Measurements from ENCODE around the gene TMEM98. TPM values are rescaled to one million over a fixed set of nuclear protein-coding genes. Genes with fewer than 3 reads are reported as not detected.
"Not testable (repeated sequence)": the region's sequence is repeated elsewhere in the genome, so short reads cannot be mapped to it uniquely, and the experiment has no call there.

Gene TMEM98
- total and polyA plus RNA-seq, 10 donors = 5.4 to 41.1 (median 14.5) TPM

DNA sequence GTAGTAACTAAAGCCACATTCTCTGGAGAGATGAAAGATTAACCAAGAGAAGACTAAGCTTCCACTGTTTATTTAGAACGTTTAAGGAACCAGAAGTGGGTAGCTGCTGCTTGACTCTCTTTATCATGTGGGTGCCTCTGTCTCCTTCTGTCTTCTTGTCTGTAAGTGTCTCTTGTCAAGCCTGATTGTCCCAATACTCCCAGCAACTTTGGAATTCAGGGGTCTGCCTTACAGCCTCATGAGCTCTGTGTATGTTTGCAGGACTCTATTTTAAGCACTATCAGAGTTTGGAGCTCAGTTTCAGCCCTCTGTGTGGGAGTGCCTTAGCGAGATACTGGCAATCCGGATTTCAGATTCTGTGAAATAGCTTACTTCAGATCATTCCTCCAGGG lies 34.4 kb downstream of the TMEM98 start:
- Histone ChIP-seq H3K4me1 (no peaks in the 10 kb centered on the region), H3K4me3 (no peak overlapping the region), H3K36me3 (no peaks in the 10 kb centered on the region), H3K27me3 (replicated peaks in 1 of 7) (peaks cover 0 to 29% (median 0%) of the 10 kb centered on the region in 7 donors), H3K9me3 (no peaks in the 10 kb centered on the region), H3K27ac (no peak overlapping the region)
- TF ChIP-seq POLR2AphosphoS5 (IDR thresholded peaks at IDR 0.05) = no peak
- TF ChIP-seq, protein P1, sequence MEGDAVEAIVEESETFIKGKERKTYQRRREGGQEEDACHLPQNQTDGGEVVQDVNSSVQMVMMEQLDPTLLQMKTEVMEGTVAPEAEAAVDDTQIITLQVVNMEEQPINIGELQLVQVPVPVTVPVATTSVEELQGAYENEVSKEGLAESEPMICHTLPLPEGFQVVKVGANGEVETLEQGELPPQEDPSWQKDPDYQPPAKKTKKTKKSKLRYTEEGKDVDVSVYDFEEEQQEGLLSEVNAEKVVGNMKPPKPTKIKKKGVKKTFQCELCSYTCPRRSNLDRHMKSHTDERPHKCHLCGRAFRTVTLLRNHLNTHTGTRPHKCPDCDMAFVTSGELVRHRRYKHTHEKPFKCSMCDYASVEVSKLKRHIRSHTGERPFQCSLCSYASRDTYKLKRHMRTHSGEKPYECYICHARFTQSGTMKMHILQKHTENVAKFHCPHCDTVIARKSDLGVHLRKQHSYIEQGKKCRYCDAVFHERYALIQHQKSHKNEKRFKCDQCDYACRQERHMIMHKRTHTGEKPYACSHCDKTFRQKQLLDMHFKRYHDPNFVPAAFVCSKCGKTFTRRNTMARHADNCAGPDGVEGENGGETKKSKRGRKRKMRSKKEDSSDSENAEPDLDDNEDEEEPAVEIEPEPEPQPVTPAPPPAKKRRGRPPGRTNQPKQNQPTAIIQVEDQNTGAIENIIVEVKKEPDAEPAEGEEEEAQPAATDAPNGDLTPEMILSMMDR (IDR thresholded peaks at IDR 0.05 in 8 of 11, conservative IDR thresholded peaks at IDR 0.05 in 3 of 11) = no peak
- WGBS, 5 donors = 34 to 57% (median 38%) methylated on average over 3 of the region's 3 CpGs
- DNase-seq = no peak
- intact Hi-C loops (cut with DNase I; ENCODE audit: low total_unique reads) = no loop called here

- H3K36me3 ChIP-seq = no peaks in the 10 kb centered on the region
- no peak overlapping the region for H3K27ac ChIP-seq
- H3K4me1 ChIP-seq = no peaks in the 10 kb centered on the region
- H3K27me3 ChIP-seq (replicated peaks in 1 of 7) = peaks cover 0 to 23% (median 0%) of the 10 kb centered on the region in 7 donors
- no peak for DNase-seq
- H3K4me3 ChIP-seq = no peak overlapping the region
- H3K9me3 ChIP-seq = peaks cover 0 to 1% (median 0%) of the 10 kb centered on the region in 8 donors
- no peak for TF ChIP-seq POLR2AphosphoS5 (IDR thresholded peaks at IDR 0.05)
- TF ChIP-seq POLR2A (IDR thresholded peaks at IDR 0.05) = no peak
- TF ChIP-seq, protein P1 (IDR thresholded peaks at IDR 0.05 in 8 of 11, conservative IDR thresholded peaks at IDR 0.05 in 3 of 11) = no peak
- WGBS, 5 donors = 78 to 85% (median 83%) methylated on average over 11 of the region's 11 CpGs
- intact Hi-C loops (cut with DNase I; ENCODE audit: low total_unique reads) = no loop called here
These were observed 36.6 kb downstream of the TMEM98 start for GRCh38 chr17:32964541-32964940.

DNA sequence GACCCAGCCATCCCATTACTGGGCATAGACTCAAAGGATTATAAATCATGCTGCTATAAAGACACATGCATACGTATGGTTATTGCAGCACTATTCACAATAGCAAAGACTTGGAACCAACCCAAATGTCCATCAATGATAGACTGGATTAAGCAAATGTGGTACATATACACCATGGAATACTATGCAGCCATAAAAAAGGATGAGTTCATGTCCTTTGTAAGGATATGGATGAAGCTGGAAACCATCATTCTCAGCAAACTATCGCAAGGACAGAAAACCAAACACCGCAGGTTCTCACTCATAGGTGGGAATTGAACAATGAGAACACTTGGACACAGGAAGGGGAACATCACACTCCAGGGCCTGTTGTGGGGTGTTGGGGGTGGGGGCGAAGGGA lies 41.3 kb downstream of the TMEM98 start:
- H3K27ac ChIP-seq; H3K4me3 ChIP-seq; H3K4me1 ChIP-seq; H3K36me3 ChIP-seq; DNase-seq; intact Hi-C loops (cut with DNase I; ENCODE audit: low total_unique reads): not testable (repeated sequence)
- WGBS, 5 donors = 87 to 90% (median 88%) methylated on average over 4 of the region's 4 CpGs
- peaks cover 0 to 11% (median 0%) of the 10 kb centered on the region in 7 donors for H3K27me3 ChIP-seq (replicated peaks in 1 of 7)
- peaks cover 0 to 14% (median 3%) of the 10 kb centered on the region in 8 donors for H3K9me3 ChIP-seq

DNA sequence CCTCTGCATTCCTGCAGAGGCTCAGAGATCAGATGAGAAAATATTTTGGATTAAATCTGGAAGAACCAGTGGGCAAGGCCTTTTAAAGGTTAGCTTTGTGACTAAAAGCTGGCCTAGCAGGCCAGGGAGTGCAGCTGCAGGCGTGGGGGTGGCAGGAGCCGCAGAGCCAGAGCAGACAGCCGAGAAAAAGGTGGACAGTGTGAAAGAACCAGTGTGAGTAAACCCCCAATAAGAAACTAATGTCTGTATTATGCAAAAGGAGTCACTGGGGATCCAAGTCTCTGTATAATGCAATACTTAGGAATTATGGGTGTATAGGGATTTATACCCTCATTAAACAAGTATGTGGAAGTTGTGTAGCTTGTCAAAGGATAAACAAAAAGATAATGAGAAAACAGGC lies 42.3 kb downstream of the TMEM98 start:
- 68 to 84% (median 72%) methylated on average over 3 of the region's 3 CpGs for WGBS, 5 donors
- Histone ChIP-seq H3K9me3 (peaks cover 0 to 14% (median 3%) of the 10 kb centered on the region in 8 donors), H3K27me3 (replicated peaks in 1 of 7) (peaks cover 0 to under 1% (median 0%) of the 10 kb centered on the region in 7 donors), H3K36me3 (no peaks in the 10 kb centered on the region), H3K27ac (no peak overlapping the region), H3K4me3 (no peak overlapping the region), H3K4me1 (no peaks in the 10 kb centered on the region)
- TF ChIP-seq, protein P1 (IDR thresholded peaks at IDR 0.05 in 8 of 11, conservative IDR thresholded peaks at IDR 0.05 in 3 of 11) = no peak
- TF ChIP-seq POLR2A (IDR thresholded peaks at IDR 0.05) (no peak), POLR2AphosphoS5 (IDR thresholded peaks at IDR 0.05) (no peak)
- intact Hi-C loops (cut with DNase I; ENCODE audit: low total_unique reads) = no loop called here
- DNase-seq = no peak

- no peak for TF ChIP-seq POLR2A (IDR thresholded peaks at IDR 0.05)
- TF ChIP-seq, protein P1 (IDR thresholded peaks at IDR 0.05 in 8 of 11, conservative IDR thresholded peaks at IDR 0.05 in 3 of 11) = no peak
- TF ChIP-seq POLR2AphosphoS5 (IDR thresholded peaks at IDR 0.05) = no peak
- no peak overlapping the region for H3K4me3 ChIP-seq
- H3K9me3 ChIP-seq = peaks cover 0 to 14% (median 3%) of the 10 kb centered on the region in 8 donors
- H3K36me3 ChIP-seq = no peaks in the 10 kb centered on the region
- intact Hi-C loops (cut with DNase I; ENCODE audit: low total_unique reads) = no loop called here
- H3K27ac ChIP-seq = no peak overlapping the region
- no peak for DNase-seq
- H3K4me1 ChIP-seq = no peaks in the 10 kb centered on the region
- no peaks in the 10 kb centered on the region for H3K27me3 ChIP-seq (replicated peaks in 1 of 7)
- WGBS, 5 donors = 22 to 54% (median 26%) methylated on average over 1 of the region's 1 CpG
These were observed 43.2 kb downstream of the TMEM98 start for GRCh38 chr17:32971171-32971570.

All from spleen (tissue), 11 donors.